NCI-H187 treated with DMSO at 0.1 percent for 48 hours (cell line): Measurements from ENCODE around the gene KRT2.

Experiments
- DNase-seq: peaks from one replicate; lab custom pipeline; 2025; lab: John Stamatoyannopoulos, UW

KRT2 gene

GRCh38 chr12:52615208-52615868 is 36.7 kb downstream of the KRT2 start:
- no peak for DNase-seq

- no peak for DNase-seq
Measured at GRCh38 chr12:52614381-52615207, 37.4 kb downstream of the KRT2 start.

DNA sequence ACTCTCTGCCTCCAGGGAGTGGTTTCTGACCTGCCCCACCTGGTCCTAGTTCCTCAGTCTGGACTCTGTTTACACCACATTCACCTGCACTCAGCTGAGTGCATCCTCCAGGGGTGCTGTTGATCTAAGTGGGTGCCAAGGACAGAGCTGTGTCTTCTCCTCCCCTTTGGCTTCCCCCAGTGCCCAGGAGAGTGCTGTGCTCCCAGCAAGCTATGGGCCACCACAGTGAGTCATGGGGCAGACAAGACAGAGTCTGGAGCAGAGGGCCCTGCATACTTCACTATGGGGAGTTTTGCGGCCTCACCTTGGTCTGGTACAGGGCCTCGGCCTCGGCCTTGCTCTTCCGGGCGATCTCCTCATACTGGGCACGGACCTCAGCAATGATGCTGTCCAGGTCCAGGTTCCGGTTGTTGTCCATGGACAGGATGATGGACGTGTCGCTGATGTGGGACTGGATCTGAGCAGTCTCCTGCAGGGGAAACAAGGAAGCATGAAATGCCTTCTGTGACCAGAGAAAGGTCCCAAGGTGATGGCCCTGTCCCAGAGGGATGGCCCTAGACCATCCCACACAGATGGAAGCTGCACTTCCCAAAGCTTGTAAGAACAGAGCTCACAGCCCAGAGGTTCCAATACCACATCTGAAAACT is 38.5 kb downstream of the KRT2 start:
- no peak for DNase-seq

DNA sequence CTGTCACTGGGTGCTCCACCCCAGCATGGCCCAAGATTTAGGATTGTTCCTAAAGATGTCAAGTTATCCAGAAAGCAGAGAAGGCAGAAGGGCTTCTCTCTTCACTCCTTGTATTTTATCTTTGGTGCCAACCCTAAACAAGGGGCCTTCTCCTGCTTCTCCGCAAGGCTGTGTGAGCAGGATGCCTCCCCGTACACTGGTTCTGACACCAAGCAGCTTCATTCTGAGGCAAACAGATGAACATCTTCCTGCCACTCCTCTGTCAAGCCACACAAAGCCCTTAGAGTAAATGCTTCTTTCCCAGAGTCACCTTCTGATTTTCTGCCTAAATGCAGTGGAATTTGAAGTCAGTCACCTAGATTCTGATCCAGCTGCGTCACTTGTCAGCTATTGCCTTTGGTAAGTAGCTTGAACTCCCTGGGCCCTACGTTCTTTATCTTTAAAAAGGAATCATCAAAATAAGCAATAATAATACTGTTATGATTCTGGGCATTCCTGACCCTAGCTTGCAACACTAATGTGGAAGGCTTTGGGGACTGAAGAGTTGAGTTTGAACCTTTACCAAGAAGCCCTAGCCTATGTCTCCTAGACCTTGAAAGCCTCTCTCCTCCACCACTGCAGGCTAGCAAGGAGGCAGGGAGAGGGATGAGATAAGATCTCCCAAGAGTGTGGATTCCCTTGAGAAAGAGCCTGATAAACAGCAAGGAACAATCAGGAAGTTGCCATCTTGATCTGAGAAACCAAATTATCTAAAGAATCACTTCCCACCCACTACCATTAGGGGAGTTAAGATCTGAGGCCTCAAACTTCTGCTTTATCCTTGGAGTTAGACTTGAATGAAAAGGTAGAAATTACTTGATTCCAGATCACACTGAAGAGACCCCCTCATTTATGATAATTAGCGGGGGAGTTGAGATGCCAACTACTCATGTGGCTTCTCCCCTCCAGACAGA is 39.3 kb downstream of the KRT2 start:
- DNase-seq = no peak

GRCh38 chr12:52611080-52611468 is 40.9 kb downstream of the KRT2 start:
- DNase-seq = no peak

GRCh38 chr12:52608826-52609630 is 43.0 kb downstream of the KRT2 start:
- DNase-seq = no peak

GRCh38 chr12:52608161-52608560 is 43.9 kb downstream of the KRT2 start:
- no peak for DNase-seq

DNA sequence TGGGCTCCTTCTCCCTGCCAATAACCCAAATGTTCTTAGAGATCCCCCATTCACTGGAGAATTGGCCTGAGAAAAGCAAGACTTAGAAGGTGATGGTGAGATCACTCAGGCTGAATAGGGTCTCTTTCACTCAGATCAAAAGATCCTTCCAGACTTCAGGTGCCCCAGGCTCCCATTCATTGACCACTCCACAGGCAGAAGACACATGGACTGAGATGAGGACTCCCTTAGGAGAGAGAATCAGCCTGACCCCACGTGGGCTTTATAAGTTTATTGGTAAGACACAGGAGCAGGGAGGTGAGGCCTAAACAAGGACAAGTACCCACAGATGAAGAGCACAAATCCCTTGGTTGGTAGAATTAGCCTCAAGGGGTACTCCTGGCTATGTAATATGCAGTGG is 44.7 kb downstream of the KRT2 start:
- no peak for DNase-seq

- DNase-seq = no peak
Measured at GRCh38 chr12:52606581-52607218, 45.3 kb downstream of the KRT2 start.

- DNase-seq = no peak
Measured at GRCh38 chr12:52606096-52606495, 45.9 kb downstream of the KRT2 start.

GRCh38 chr12:52605542-52605941 is 46.5 kb downstream of the KRT2 start:
- no peak for DNase-seq

GRCh38 chr12:52604859-52605258 is 47.2 kb downstream of the KRT2 start:
- DNase-seq = no peak

- DNase-seq = no peak
Measured at GRCh38 chr12:52603314-52603713, 48.7 kb downstream of the KRT2 start.

DNA sequence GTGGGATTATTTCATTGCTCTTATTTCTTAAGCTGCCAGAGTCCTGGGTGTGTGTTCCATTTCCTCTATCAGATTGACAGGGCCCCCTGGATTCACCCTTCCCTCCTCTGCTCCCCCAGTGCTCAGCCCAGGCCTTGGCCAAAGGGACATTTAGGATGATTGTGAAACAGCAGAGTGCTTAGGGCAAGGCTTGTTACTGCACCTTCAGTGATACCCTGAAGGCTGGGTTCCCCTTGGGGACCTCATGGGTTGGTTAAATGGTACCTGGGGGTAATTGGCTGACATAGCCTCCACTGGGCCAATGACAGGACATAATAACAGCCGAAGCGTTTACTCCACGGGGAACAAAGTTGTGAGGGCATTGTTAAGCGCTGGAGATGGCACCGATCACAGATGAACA is 49.5 kb downstream of the KRT2 start:
- DNase-seq = no peak

- DNase-seq = no peak
Measured at GRCh38 chr12:52601671-52602070, 50.3 kb downstream of the KRT2 start.

DNA sequence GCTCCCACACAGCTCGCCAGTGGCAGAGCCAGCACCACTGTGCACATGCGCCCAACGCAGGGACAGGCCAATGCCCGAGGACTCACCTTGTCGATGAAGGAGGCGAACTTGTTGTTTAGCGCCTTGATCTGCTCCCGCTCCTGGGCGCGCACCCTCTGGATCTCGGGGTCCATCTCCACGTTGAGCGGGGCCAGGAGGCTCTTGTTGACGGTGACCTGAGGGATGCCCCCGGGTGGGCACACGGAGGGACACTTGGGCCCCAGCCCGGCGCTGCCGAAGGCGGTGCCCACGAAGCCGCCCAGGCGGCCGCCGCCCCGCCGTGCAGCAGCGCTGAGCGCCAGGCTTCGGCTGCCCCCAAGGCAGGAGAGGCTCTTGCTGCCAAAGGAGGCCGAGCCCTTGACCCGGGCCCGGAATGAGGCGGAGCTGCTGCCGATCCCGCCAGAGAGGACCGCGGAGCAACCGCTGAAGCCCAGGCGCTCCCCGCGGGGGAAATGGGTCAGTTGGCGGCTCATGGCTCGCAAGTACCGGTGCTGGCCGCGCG is 51.0 kb downstream of the KRT2 start, which contains the start of gene KRT72:
Gene KRT72, minus strand, starts transcription at position 523 of the 541 bp plus-strand sequence. Its CDS starts 11 bp downstream, at position 512.
- no peak for DNase-seq

GRCh38 chr12:52600475-52600874 is 51.5 kb downstream of the KRT2 start:
- no peak for DNase-seq

DNA sequence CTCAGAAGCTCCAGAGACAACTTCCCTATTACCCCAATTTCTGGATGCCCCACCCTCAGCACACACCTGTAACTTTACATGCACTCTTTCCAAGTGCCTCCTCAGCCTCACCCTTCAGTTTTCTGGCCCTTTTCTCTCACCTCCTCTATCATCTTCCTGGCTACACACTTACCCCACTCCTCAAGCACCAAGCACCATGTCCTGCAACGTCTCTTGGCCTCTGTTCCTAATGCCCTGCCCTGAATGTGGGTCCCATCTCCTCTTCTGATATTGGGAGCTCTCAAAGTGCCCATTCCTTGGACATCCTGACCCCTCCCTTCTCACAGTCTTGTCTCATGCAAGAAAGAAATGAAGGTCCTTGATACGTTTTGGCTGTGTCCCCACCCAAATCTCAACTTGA is 51.9 kb downstream of the KRT2 start:
- DNase-seq = no peak

GRCh38 chr12:52598966-52599365 is 53.0 kb downstream of the KRT2 start:
- DNase-seq = no peak
